Retinal pigment epithelial cell (primary cell): Measurements from ENCODE around the gene AIFM2.
"Not testable (repeated sequence)": the region's sequence is repeated elsewhere in the genome, so short reads cannot be mapped to it uniquely, and the experiment has no call there.

ENCODE experiments used
- DNase-seq: peaks from one replicate; pipeline ENCODE4 v3.0.0-alpha.2; 2010; ENCODE audit warnings: low read depth
- H3K4me3 ChIP-seq: 2 replicates; pipeline ENCODE4 v1.5.1; 2011; ENCODE audit warnings: mild to moderate bottlenecking, low read length, control low read depth, moderate library complexity
- CTCF ChIP-seq: conservative IDR thresholded peaks from 2 replicates; pipeline ENCODE4 v1.5.1; 2011; ENCODE audit warnings: low read depth, low read length, control low read depth, inconsistent platforms

The AIFM2 gene

GRCh38 chr10:70092389-70092718 is 40.3 kb downstream of the AIFM2 start:
- TF ChIP-seq CTCF: no peak
- no peak overlapping the region for H3K4me3 ChIP-seq
- DNase-seq: no peak

GRCh38 chr10:70090951-70091350 is 41.7 kb downstream of the AIFM2 start:
- H3K4me3 ChIP-seq: no peak overlapping the region
- no peak for TF ChIP-seq CTCF
- no peak for DNase-seq

GRCh38 chr10:70090013-70090412 is 42.6 kb downstream of the AIFM2 start:
- no peak overlapping the region for H3K4me3 ChIP-seq
- DNase-seq: no peak
- TF ChIP-seq CTCF: no peak

GRCh38 chr10:70088308-70088698 is 44.3 kb downstream of the AIFM2 start:
- no peak overlapping the region for H3K4me3 ChIP-seq
- DNase-seq: no peak
- no peak for TF ChIP-seq CTCF

- H3K4me3 ChIP-seq: no peak overlapping the region
- DNase-seq: no peak
- no peak for TF ChIP-seq CTCF
Measured at GRCh38 chr10:70087616-70088307, 44.9 kb downstream of the AIFM2 start.

- no peak for DNase-seq
- no peak for TF ChIP-seq CTCF
- no peak overlapping the region for H3K4me3 ChIP-seq
Measured at GRCh38 chr10:70085975-70086613, 46.5 kb downstream of the AIFM2 start.

- TF ChIP-seq CTCF: no peak
- DNase-seq: no peak
- H3K4me3 ChIP-seq: no peak overlapping the region
Measured at GRCh38 chr10:70084189-70084588, 48.4 kb downstream of the AIFM2 start.

- H3K4me3 ChIP-seq, DNase-seq: not testable (repeated sequence)
Measured at GRCh38 chr10:70080789-70081188, 51.8 kb downstream of the AIFM2 start.
